Smooth muscle cell (in vitro differentiated cells): ENCODE data around the gene PCSK6. TPM values are rescaled to one million over a fixed set of nuclear protein-coding genes. Genes with fewer than 3 reads are reported as not detected.

Experiments used
- DNase-seq: peaks from one replicate; lab custom pipeline; 2025; ENCODE audit not compliant: unreplicated experiment; lab: John Stamatoyannopoulos, UW
- H2AFZ ChIP-seq: fragments of 200-600 bp; sonication (generic); 2 replicates; pipeline ENCODE4 v1.6.0; 2016; ENCODE audit warnings: antibody characterized with exemption, low read depth, mild to moderate bottlenecking
- H3F3A ChIP-seq: fragments of 200-600 bp; sonication (generic); 2 replicates; pipeline ENCODE4 v1.6.0; 2017; ENCODE audit warnings: antibody characterized with exemption, low read depth
- H3K27ac ChIP-seq: fragments of 200-600 bp; sonication (generic); 2 replicates; pipeline ENCODE4 v1.5.1; 2016; ENCODE audit warnings: low read depth, mild to moderate bottlenecking
- H3K27me3 ChIP-seq: fragments of 200-600 bp; sonication (generic); 2 replicates; pipeline ENCODE4 v1.6.1; 2016; ENCODE audit warnings: low read depth, mild to moderate bottlenecking
- H3K36me3 ChIP-seq: fragments of 200-600 bp; sonication (generic); 2 replicates; pipeline ENCODE4 v1.5.1; 2016; ENCODE audit warnings: low read depth
- H3K4me1 ChIP-seq: fragments of 200-600 bp; sonication (generic); 2 replicates; pipeline ENCODE4 v1.5.1; 2016; ENCODE audit warnings: low read depth
- H3K4me2 ChIP-seq: fragments of 200-600 bp; sonication (generic); 2 replicates; pipeline ENCODE4 v1.6.0; 2016; ENCODE audit warnings: mild to moderate bottlenecking
- H3K4me3 ChIP-seq: fragments of 200-600 bp; sonication (generic); 2 replicates; pipeline ENCODE4 v1.5.1; 2016; ENCODE audit warnings: mild to moderate bottlenecking
- H3K79me2 ChIP-seq: fragments of 200-600 bp; sonication (generic); 2 replicates; pipeline ENCODE4 v1.6.0; 2016; ENCODE audit warnings: low read depth, mild to moderate bottlenecking
- H3K9ac ChIP-seq: fragments of 200-600 bp; sonication (generic); 2 replicates; pipeline ENCODE4 v1.6.0; 2016; ENCODE audit warnings: low read depth
- H3K9me3 ChIP-seq: fragments of 200-600 bp; sonication (generic); replicated peaks from 2 replicates; pipeline ENCODE4 v1.5.1; 2016; ENCODE audit warnings: low read depth
- H4K20me1 ChIP-seq: fragments of 200-600 bp; sonication (generic); 2 replicates; pipeline ENCODE4 v1.6.0; 2016; ENCODE audit warnings: low read depth
- CTCF ChIP-seq: fragments of 200-600 bp; sonication (generic); IDR thresholded peaks from 2 replicates; pipeline ENCODE4 v1.5.1; 2017; ENCODE audit warnings: borderline replicate concordance, mild to moderate bottlenecking, antibody characterized with exemption; ENCODE audit not compliant: insufficient read depth, poor library complexity, severe bottlenecking
- WGBS: methylation state at CpG from one replicate; pipeline ENCODE4 v1.1.7; 2016; ENCODE audit warnings: low lambda C conversion rate; 5-methylcytosine and 5-hydroxymethylcytosine counted together
- polyA plus RNA-seq: library from polyadenylated mRNA; unstranded; fragments of >200 nt; fragmentation: Nextera tagmentation; extraction: Ambion mirVana; gene quantifications from 2 replicates; pipeline ENCODE4 v1.2.1, GENCODE V29; 2016
- total RNA-seq: library from RNA; depleted of rRNA; stranded (reverse); fragments of >200 nt; gene quantifications from 2 replicates; pipeline ENCODE4 v1.2.3, GENCODE V29; 2014

Gene PCSK6
- total and polyA plus RNA-seq, 2 experiments from 2014 or later: 17.5 TPM

- 85% methylated on average over 20 of the region's 20 CpGs for WGBS
- H3K79me2 ChIP-seq: no peaks in the 10 kb centered on the region
- TF ChIP-seq CTCF: no peak
These were observed 171.2 kb downstream of the PCSK6 start for GRCh38 chr15:101318147-101318819.

GRCh38 chr15:101317336-101317872 is 172.1 kb downstream of the PCSK6 start:
- Histone ChIP-seq H4K20me1 (no peaks in the 10 kb centered on the region), H3F3A (no peaks in the 10 kb centered on the region), H3K36me3 (no peaks in the 10 kb centered on the region), H3K4me1 (no peaks in the 10 kb centered on the region), H2AFZ (no peak overlapping the region), H3K9ac (no peak overlapping the region), H3K27me3 (no peaks in the 10 kb centered on the region), H3K4me3 (no peak overlapping the region), H3K79me2 (no peaks in the 10 kb centered on the region), H3K9me3 (no peaks in the 10 kb centered on the region), H3K4me2 (no peak overlapping the region), H3K27ac (no peak overlapping the region)
- DNase-seq: no peak
- 91% methylated on average over 6 of the region's 6 CpGs for WGBS
- no peak for TF ChIP-seq CTCF

More at GRCh38 chr15:101318147-101318819, 171.2 kb downstream of the PCSK6 start:
- Histone ChIP-seq H3K4me3 (no peak overlapping the region), H4K20me1 (no peaks in the 10 kb centered on the region), H3K27ac (no peak overlapping the region), H3F3A (no peaks in the 10 kb centered on the region), H3K36me3 (no peaks in the 10 kb centered on the region), H3K4me2 (no peak overlapping the region), H3K9me3 (no peaks in the 10 kb centered on the region), H3K27me3 (no peaks in the 10 kb centered on the region), H3K4me1 (no peaks in the 10 kb centered on the region), H3K9ac (no peak overlapping the region), H2AFZ (no peak overlapping the region)
- no peak for DNase-seq

DNA sequence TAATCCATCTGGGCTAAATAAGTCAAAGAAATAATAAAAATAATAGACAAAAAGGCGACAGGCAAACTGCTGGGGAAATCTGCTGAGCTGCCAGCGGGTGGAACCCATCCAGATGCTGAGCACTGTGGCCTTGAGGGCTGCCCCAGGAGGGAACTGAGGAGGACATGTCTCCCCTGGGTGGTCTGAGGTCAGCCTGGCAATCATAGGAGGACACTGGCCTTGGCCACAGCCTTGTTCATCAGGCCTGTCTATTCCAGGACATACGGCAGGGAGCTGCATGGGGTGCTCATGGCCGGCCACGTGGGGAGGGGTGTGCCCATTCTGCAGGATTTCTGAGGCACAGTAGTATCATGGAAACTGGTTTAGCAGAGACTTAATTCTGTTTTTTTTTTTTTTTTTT is 173.0 kb downstream of the PCSK6 start:
- Histone ChIP-seq H3K9ac (no peak overlapping the region), H2AFZ (no peak overlapping the region), H3K36me3 (no peaks in the 10 kb centered on the region)

More for the DNA sequence above, 173.0 kb downstream of the PCSK6 start:
- Histone ChIP-seq H3F3A (no peaks in the 10 kb centered on the region), H3K4me2 (no peak overlapping the region), H4K20me1 (no peaks in the 10 kb centered on the region), H3K4me3 (no peak overlapping the region), H3K27me3 (no peaks in the 10 kb centered on the region), H3K9me3 (no peaks in the 10 kb centered on the region), H3K4me1 (no peaks in the 10 kb centered on the region), H3K27ac (no peak overlapping the region), H3K79me2 (no peaks in the 10 kb centered on the region)
- DNase-seq: no peak
- no peak for TF ChIP-seq CTCF
- 91% methylated on average over 5 of the region's 5 CpGs for WGBS
